Measurements from ENCODE around the gene IGF2. TPM values are rescaled to one million over a fixed set of nuclear protein-coding genes. Genes with fewer than 3 reads are reported as not detected.

IGF2 gene
- total and polyA plus RNA-seq, 10 of the 15 experiments (the other 5 are each of a cell fraction or from before 2014, with no cell fraction given): 0.41 TPM; not detected in 9

GRCh38 chr11:2163428-2163978, 24.3 kb upstream of the IGF2 start:
- Histone ChIP-seq H3K79me2 (ENCODE audit: control insufficient read depth, insufficient read depth, low read length) (no peaks in the 10 kb centered on the region), H3K9me3 (replicated peaks; ENCODE audit: control insufficient read depth, insufficient read depth, low read length) (no peaks in the 10 kb centered on the region), H3K27me3 (replicated peaks in 1 of 2; ENCODE audit: control insufficient read depth in 2 of 2, insufficient read depth in 2 of 2, low read length in 1 of 2) (no peaks in the 10 kb centered on the region), H4K20me1 (ENCODE audit: control insufficient read depth, insufficient read depth) (no peaks in the 10 kb centered on the region), H2AFZ (ENCODE audit: control insufficient read depth, low read depth, low read length) (no peak overlapping the region), H3K4me3 (no peak overlapping the region), H3K4me1 (ENCODE audit: control insufficient read depth, insufficient read depth, low read length) (no peaks in the 10 kb centered on the region), H3K9ac (ENCODE audit: control insufficient read depth, insufficient read depth, low read length) (no peak overlapping the region), H3K4me2 (ENCODE audit: control insufficient read depth, insufficient read depth) (no peak overlapping the region), H3K36me3 (ENCODE audit: control insufficient read depth in 2 of 2, insufficient read depth in 2 of 2, low read length in 1 of 2) (no peaks in the 10 kb centered on the region), H3K27ac (ENCODE audit: control insufficient read depth, insufficient read depth) (no peak overlapping the region)
- SMC1A ChIA-PET (ENCODE audit: uncharacterized antibody, unreplicated experiment): interaction anchor here (1.1 kb wide), 1 partner anchor 12 kb away, joined by 3 read pairs; no protein-coding TSS in a partner anchor
- no TSS peak for BruUV-seq (replicated peaks)
- ATAC-seq (no peak), DNase-seq (ENCODE audit: low read depth, low spot score) (no peak), FAIRE-seq (no peak)
- in situ Hi-C loops (cut with MboI) (no loop called here), intact Hi-C loops (cut with micrococcal nuclease; ENCODE audit: unreplicated experiment) (no loop called here)
- RAD21 ChIA-PET (ENCODE audit: unreplicated experiment): no interaction called here
- CTCF ChIA-PET: interaction anchor here (1.1 kb wide), 1 partner anchor 12 kb away, joined by 4 read pairs; no protein-coding TSS in a partner anchor
- WGBS (ENCODE audit: insufficient coverage, insufficient replicate concordance, low lambda C conversion rate, missing lambda C conversion rate): 27% methylated on average over 11 of the region's 12 CpGs
- POLR2A ChIA-PET: no interaction called here
- TF ChIP-seq NFIC (IDR thresholded peaks at IDR 0.05; ENCODE audit: low read depth, low read length): no peak
- no peak for TF ChIP-seq TCF12 (IDR thresholded peaks at IDR 0.05; ENCODE audit: low read depth, low read length)
- no peak for TF ChIP-seq SUZ12 (IDR thresholded peaks at IDR 0.05; ENCODE audit: unreplicated experiment)
- no peak for TF ChIP-seq TAF1 (IDR thresholded peaks at IDR 0.05; ENCODE audit: borderline replicate concordance, low read depth, low read length)
- no peak for TF ChIP-seq BCLAF1 (IDR thresholded peaks at IDR 0.05)
- no peak for TF ChIP-seq E2F8 (IDR thresholded peaks at IDR 0.05; ENCODE audit: low read depth, partially characterized antibody)
- TF ChIP-seq DPF2 (IDR thresholded peaks at IDR 0.05): no peak
- TF ChIP-seq, protein P1, sequence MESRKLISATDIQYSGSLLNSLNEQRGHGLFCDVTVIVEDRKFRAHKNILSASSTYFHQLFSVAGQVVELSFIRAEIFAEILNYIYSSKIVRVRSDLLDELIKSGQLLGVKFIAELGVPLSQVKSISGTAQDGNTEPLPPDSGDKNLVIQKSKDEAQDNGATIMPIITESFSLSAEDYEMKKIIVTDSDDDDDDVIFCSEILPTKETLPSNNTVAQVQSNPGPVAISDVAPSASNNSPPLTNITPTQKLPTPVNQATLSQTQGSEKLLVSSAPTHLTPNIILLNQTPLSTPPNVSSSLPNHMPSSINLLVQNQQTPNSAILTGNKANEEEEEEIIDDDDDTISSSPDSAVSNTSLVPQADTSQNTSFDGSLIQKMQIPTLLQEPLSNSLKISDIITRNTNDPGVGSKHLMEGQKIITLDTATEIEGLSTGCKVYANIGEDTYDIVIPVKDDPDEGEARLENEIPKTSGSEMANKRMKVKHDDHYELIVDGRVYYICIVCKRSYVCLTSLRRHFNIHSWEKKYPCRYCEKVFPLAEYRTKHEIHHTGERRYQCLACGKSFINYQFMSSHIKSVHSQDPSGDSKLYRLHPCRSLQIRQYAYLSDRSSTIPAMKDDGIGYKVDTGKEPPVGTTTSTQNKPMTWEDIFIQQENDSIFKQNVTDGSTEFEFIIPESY (IDR thresholded peaks at IDR 0.05): no peak
- TF ChIP-seq ZNF384 (IDR thresholded peaks at IDR 0.05; ENCODE audit: borderline replicate concordance, low read depth, low read length): no peak
- no peak for TF ChIP-seq PRDM15 (CRISPR knock-in tag; IDR thresholded peaks at IDR 0.05)
- TF ChIP-seq SP1 (IDR thresholded peaks at IDR 0.05; ENCODE audit: low read depth, low read length): no peak
- no peak for TF ChIP-seq RCOR1 (conservative IDR thresholded peaks at IDR 0.05; ENCODE audit: low read depth, low read length)

Measured in GM12878 (cell line).